Fibroblast of lung (primary cell): ENCODE data around the gene ZNF227. TPM values are rescaled to one million over a fixed set of nuclear protein-coding genes. Genes with fewer than 3 reads are reported as not detected.
A peak's percentile ranks its signal among the peaks of the same experiment; 100 is the strongest.
"Not testable (repeated sequence)": the region's sequence is repeated elsewhere in the genome, so short reads cannot be mapped to it uniquely, and the experiment has no call there.

Experiments used
- DNase-seq, 2 donors: peaks; one replicate each; pipeline versions ENCODE4 v3.0.0 to v3.0.0-alpha.2; 2010; ENCODE audit warnings: low read depth in 2 of 2
- H2AFZ ChIP-seq: 2 replicates; pipeline ENCODE4 v1.5.1; 2012; ENCODE audit warnings: low read length, control low read depth, inconsistent platforms
- H3K27ac ChIP-seq: 2 replicates; pipeline ENCODE4 v1.5.1; 2011; ENCODE audit warnings: low read length, control low read depth; ENCODE audit not compliant: insufficient read depth
- H3K27me3 ChIP-seq: 2 replicates; pipeline ENCODE4 v1.5.1; 2011; ENCODE audit warnings: mild to moderate bottlenecking, low read length; ENCODE audit not compliant: control insufficient read depth, insufficient read depth
- H3K36me3 ChIP-seq: 2 replicates; pipeline ENCODE4 v1.5.1; 2011; ENCODE audit warnings: low read length; ENCODE audit not compliant: control insufficient read depth, insufficient read depth
- H3K4me1 ChIP-seq: 2 replicates; pipeline ENCODE4 v1.5.1; 2011; ENCODE audit warnings: low read length; ENCODE audit not compliant: control insufficient read depth, insufficient read depth; ENCODE audit errors: extremely low read depth
- H3K4me2 ChIP-seq: 2 replicates; pipeline ENCODE4 v1.5.1; 2011; ENCODE audit warnings: low read length, control low read depth; ENCODE audit not compliant: insufficient read depth; ENCODE audit errors: extremely low read depth
- H3K4me3 ChIP-seq, 4 experiments: fragments of 200-600 bp in 1 of 4; sonication (generic) in 1 of 4; replicated peaks in 1 of 4; 2 replicates each; pipeline ENCODE4 v1.5.1; 2011 to 2016; ENCODE audit warnings: low read length in 4 of 4, low read depth in 3 of 4, mild to moderate bottlenecking in 3 of 4, control low read depth in 2 of 4, inconsistent platforms in 1 of 4, mixed read lengths in 1 of 4; ENCODE audit not compliant: insufficient read depth in 1 of 4; ENCODE audit errors: control extremely low read depth in 1 of 4
- H3K79me2 ChIP-seq: 2 replicates; pipeline ENCODE4 v1.5.1; 2012; ENCODE audit warnings: mild to moderate bottlenecking, low read length, inconsistent platforms; ENCODE audit not compliant: control insufficient read depth, insufficient read depth
- H3K9ac ChIP-seq: 2 replicates; pipeline ENCODE4 v1.5.1; 2011; ENCODE audit warnings: mild to moderate bottlenecking, low read length, control low read depth; ENCODE audit not compliant: insufficient read depth
- H3K9me3 ChIP-seq: 2 replicates; pipeline ENCODE4 v1.5.1; 2012; ENCODE audit warnings: low read depth, low read length; ENCODE audit not compliant: control insufficient read depth, insufficient read depth
- H4K20me1 ChIP-seq: 2 replicates; pipeline ENCODE4 v1.5.1; 2011; ENCODE audit warnings: low read length; ENCODE audit not compliant: control insufficient read depth, insufficient read depth; ENCODE audit errors: extremely low read depth
- EZH2 ChIP-seq: IDR thresholded peaks from 2 replicates; pipeline ENCODE4 v1.5.1; 2012; ENCODE audit warnings: low read length, control low read depth, mild to moderate bottlenecking; ENCODE audit errors: missing control alignments
- polyA plus RNA-seq, 2 donors: library from polyadenylated mRNA; depleted of rRNA in 1 of 2; stranded (reverse) in 1 of 2; unstranded in 1 of 2; fragments of >200 nt; gene quantifications; 2 replicates each; pipeline ENCODE4 v1.2.1, GENCODE V29; 2011 to 2012; ENCODE audit warnings: missing spikeins in 1 of 2
- total RNA-seq: library from RNA; depleted of rRNA; stranded (reverse); fragments of >200 nt; gene quantifications from 2 replicates; pipeline ENCODE4 v1.2.1, GENCODE V29; 2014
- TF ChIP-seq, protein P1 (sequence below), 2 donors: IDR thresholded peaks in 1 of 2; conservative IDR thresholded peaks in 1 of 2; 1 replicate in 1 of 2; 2 replicates in 1 of 2; pipeline ENCODE4 v1.5.1; 2011 to 2012; ENCODE audit warnings: low read length in 2 of 2, control low read depth in 1 of 2, inconsistent platforms in 1 of 2, low read depth in 1 of 2, mild to moderate bottlenecking in 1 of 2

ZNF227 gene
- total and polyA plus RNA-seq, 2 donors (not counting 1 experiment from before 2014, with no cell fraction given): 9.9 to 32.0 TPM

DNA sequence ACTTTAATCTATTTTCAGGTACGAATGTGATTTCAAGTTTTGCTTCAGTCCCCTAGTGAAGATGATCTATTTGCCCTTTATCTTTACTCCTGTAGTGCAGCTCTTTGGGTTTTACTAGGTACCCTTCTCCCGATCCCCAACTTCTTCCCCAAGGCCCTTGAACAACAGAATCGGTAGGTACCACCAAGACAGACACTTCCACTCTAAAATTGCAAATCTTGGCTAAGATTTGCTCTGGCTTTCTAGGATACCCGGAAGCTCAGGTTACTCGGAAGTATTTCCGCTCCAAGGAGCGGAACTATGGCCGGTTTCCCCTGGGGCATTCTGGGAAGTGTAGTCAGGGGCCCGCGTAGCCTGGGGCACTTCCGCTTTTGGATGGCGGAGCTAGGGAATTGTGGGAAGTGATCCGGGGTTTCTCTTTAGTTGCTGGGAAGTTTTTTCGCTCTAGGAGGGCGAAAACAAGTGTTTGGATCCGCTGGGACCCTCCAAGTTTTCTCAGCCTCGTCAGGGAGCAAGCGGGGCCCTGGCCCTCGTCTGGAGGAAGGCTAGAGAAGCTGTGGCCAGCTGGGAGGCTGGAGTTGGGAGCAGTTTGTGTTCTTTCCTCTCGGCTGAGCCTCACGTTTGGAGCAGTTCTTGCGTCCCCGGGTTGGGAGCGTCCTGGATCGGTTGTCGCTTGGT lies 5.1 kb upstream of the ZNF227 start:
- no peak for TF ChIP-seq EZH2
- TF ChIP-seq, protein P1, sequence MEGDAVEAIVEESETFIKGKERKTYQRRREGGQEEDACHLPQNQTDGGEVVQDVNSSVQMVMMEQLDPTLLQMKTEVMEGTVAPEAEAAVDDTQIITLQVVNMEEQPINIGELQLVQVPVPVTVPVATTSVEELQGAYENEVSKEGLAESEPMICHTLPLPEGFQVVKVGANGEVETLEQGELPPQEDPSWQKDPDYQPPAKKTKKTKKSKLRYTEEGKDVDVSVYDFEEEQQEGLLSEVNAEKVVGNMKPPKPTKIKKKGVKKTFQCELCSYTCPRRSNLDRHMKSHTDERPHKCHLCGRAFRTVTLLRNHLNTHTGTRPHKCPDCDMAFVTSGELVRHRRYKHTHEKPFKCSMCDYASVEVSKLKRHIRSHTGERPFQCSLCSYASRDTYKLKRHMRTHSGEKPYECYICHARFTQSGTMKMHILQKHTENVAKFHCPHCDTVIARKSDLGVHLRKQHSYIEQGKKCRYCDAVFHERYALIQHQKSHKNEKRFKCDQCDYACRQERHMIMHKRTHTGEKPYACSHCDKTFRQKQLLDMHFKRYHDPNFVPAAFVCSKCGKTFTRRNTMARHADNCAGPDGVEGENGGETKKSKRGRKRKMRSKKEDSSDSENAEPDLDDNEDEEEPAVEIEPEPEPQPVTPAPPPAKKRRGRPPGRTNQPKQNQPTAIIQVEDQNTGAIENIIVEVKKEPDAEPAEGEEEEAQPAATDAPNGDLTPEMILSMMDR (conservative IDR thresholded peaks at IDR 0.05 in 1 of 2, IDR thresholded peaks at IDR 0.05 in 1 of 2; ENCODE audit: low read depth in 1 of 2, low read length in 2 of 2): no peak
- Histone ChIP-seq H3K4me1 (no peaks in the 10 kb centered on the region), H3K4me2 (peak overlapping the region; percentile 81), H3K27ac (peak overlapping the region; percentile 88), H3K9ac (peak overlapping the region; percentile 83), H4K20me1 (no peaks in the 10 kb centered on the region), H3K36me3 (no peaks in the 10 kb centered on the region), H3K4me3 (peak overlapping the region; percentile 76 to 96 (median 94)), H3K79me2 (no peaks in the 10 kb centered on the region), H3K9me3 (no peaks in the 10 kb centered on the region), H2AFZ (peak overlapping the region; percentile 100), H3K27me3 (no peaks in the 10 kb centered on the region)
- peak; percentile 91 to 94 for DNase-seq

DNA sequence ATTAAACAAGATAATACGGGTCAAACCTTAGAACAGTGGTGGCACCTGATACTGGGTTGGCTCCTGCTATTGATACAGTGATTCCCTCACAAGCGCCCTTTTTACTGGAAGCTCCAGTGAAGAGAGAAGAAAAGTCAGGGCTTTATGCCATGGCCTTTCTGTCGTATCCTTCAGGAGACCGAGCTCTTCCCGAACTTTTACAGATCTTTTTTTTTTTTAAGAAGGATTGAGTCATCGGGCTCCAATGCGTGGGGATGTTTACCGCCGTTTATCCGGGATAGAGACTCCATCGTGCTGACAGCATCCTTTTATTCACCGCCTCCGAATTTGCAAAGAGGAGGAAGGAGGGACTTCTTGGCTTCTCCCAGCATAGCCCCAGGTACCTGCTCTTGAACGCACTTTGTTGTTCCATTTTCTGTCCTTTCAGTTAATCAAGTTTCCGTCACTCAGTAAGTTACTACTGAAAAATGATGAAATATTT lies 574 bp downstream of the ZNF227 start:
- peak overlapping the region; percentile 92 for H3K4me2 ChIP-seq
- H3K36me3 ChIP-seq: no peaks in the 10 kb centered on the region
- no peaks in the 10 kb centered on the region for H4K20me1 ChIP-seq
- peak overlapping the region; percentile 97 for H2AFZ ChIP-seq
- peak overlapping the region; percentile 91 to 99 (median 96) for H3K4me3 ChIP-seq
- peak overlapping the region; percentile 76 for H3K27ac ChIP-seq
- H3K79me2 ChIP-seq: peaks cover 10% of the 10 kb centered on the region
- peak; percentile 35 to 51 for DNase-seq
- H3K9me3 ChIP-seq: no peaks in the 10 kb centered on the region
- H3K27me3 ChIP-seq: no peaks in the 10 kb centered on the region
- no peak for TF ChIP-seq EZH2
- no peaks in the 10 kb centered on the region for H3K4me1 ChIP-seq
- H3K9ac ChIP-seq: peak overlapping the region; percentile 80

DNA sequence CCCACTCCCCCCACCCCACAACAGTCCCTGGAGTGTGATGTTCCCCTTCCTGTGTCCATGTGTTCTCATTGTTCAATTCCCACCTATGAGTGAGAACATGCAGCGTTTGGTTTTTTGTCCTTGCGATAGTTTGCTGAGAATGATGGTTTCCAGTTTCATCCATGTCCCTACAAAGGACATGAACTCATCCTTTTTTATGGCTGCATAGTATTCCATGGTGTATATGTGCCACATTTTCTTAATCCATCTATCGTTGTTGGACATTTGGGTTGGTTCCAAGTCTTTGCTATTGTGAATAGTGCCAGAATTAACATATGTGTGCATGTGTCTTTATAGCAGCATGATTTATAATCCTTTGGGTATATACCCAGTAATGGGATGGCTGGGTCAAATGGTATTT lies 7.6 kb downstream of the ZNF227 start:
- H3K4me1 ChIP-seq, H3K27me3 ChIP-seq, H3K36me3 ChIP-seq, H2AFZ ChIP-seq, H3K79me2 ChIP-seq, H3K4me2 ChIP-seq, H4K20me1 ChIP-seq, H3K4me3 ChIP-seq, H3K9me3 ChIP-seq, H3K9ac ChIP-seq, H3K27ac ChIP-seq, DNase-seq: not testable (repeated sequence)

DNA sequence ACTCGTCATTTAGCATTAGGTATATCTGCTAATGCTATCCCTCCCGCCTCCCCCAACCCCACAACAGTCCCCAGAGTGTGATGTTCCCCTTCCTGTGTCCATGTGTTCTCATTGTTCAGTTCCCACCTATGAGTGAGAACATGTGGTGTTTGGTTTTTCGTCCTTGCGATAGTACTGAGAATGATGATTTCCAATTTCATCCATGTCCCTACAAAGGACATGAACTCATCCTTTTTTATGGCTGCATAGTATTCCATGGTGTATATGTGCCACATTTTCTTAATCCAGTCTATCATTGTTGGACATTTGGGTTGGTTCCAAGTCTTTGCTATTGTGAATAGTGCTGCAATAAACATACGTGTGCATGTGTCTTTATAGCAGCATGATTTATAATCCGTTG lies 8.4 kb downstream of the ZNF227 start:
- H3K9me3 ChIP-seq, H2AFZ ChIP-seq, H3K27me3 ChIP-seq, DNase-seq, H3K4me3 ChIP-seq, H3K9ac ChIP-seq, H4K20me1 ChIP-seq, H3K36me3 ChIP-seq, H3K4me1 ChIP-seq, H3K27ac ChIP-seq, H3K4me2 ChIP-seq, H3K79me2 ChIP-seq: not testable (repeated sequence)

DNA sequence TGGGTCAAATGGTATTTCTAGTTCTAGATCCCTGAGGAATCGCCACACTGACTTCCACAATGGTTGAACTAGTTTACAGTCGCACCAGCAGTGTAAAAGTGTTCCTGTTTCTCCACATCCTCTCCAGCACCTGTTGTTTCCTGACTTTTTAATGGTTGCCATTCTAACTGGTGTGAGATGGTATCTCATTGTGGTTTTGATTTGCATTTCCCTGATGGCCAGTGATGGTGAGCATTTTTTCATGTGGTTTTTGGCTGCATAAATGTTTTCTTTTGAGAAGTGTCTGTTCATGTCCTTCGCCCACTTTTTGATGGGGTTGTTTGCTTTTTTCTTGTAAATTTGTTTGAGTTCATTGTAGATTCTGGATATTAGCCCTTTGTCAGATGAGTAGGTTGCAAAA lies 9.0 kb downstream of the ZNF227 start:
- not testable (repeated sequence) for H3K27me3 ChIP-seq, H3K4me1 ChIP-seq, H3K4me3 ChIP-seq, H3K9me3 ChIP-seq, H2AFZ ChIP-seq, H3K79me2 ChIP-seq, DNase-seq, H4K20me1 ChIP-seq, H3K4me2 ChIP-seq, H3K27ac ChIP-seq, H3K9ac ChIP-seq, H3K36me3 ChIP-seq
